HL-60/S4 treated with phorbol 12-myristate 13-acetate at 8.2 ng/mL for 4 days and 3 days (cell line): ENCODE results near the gene DNAJC6.

Experiments
- in situ Hi-C: fragments of 300-500 bp; cut with MboI; formaldehyde crosslinking; loops from 2 replicates; pipeline ENCODE4 v1.15.0; 2022; ENCODE audit warnings: low sequenced_read_pairs

Gene DNAJC6

DNA sequence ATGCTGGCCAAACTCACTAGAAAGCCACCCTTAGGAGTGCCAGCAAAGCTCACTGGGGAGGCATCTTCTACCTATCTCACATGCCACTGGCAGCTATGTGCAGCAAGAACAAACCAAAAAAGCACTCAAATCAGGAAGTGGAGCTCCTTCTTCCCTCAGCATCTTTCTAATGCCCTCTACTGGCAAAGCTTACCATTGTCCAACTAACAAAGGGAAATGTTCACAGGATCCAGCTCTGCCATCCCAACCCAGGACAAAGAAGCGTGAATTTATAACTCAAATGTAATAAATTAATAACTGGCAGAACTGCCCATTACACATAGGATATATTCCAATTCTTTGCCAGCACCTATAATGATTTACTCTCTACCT lies 150.0 kb downstream of the DNAJC6 start:
- in situ Hi-C loops = no loop called here
